Smooth muscle cell (in vitro differentiated cells): ENCODE data around the gene KIF26A. TPM values are rescaled to one million over a fixed set of nuclear protein-coding genes. Genes with fewer than 3 reads are reported as not detected.

Source experiments
- DNase-seq: peaks from one replicate; lab custom pipeline; 2025; ENCODE audit not compliant: unreplicated experiment; lab: John Stamatoyannopoulos, UW
- H2AFZ ChIP-seq: fragments of 200-600 bp; sonication (generic); 2 replicates; pipeline ENCODE4 v1.6.0; 2016; ENCODE audit warnings: antibody characterized with exemption, low read depth, mild to moderate bottlenecking
- H3F3A ChIP-seq: fragments of 200-600 bp; sonication (generic); 2 replicates; pipeline ENCODE4 v1.6.0; 2017; ENCODE audit warnings: antibody characterized with exemption, low read depth
- H3K27ac ChIP-seq: fragments of 200-600 bp; sonication (generic); 2 replicates; pipeline ENCODE4 v1.5.1; 2016; ENCODE audit warnings: low read depth, mild to moderate bottlenecking
- H3K27me3 ChIP-seq: fragments of 200-600 bp; sonication (generic); 2 replicates; pipeline ENCODE4 v1.6.1; 2016; ENCODE audit warnings: low read depth, mild to moderate bottlenecking
- H3K36me3 ChIP-seq: fragments of 200-600 bp; sonication (generic); 2 replicates; pipeline ENCODE4 v1.5.1; 2016; ENCODE audit warnings: low read depth
- H3K4me1 ChIP-seq: fragments of 200-600 bp; sonication (generic); 2 replicates; pipeline ENCODE4 v1.5.1; 2016; ENCODE audit warnings: low read depth
- H3K4me2 ChIP-seq: fragments of 200-600 bp; sonication (generic); 2 replicates; pipeline ENCODE4 v1.6.0; 2016; ENCODE audit warnings: mild to moderate bottlenecking
- H3K4me3 ChIP-seq: fragments of 200-600 bp; sonication (generic); 2 replicates; pipeline ENCODE4 v1.5.1; 2016; ENCODE audit warnings: mild to moderate bottlenecking
- H3K79me2 ChIP-seq: fragments of 200-600 bp; sonication (generic); 2 replicates; pipeline ENCODE4 v1.6.0; 2016; ENCODE audit warnings: low read depth, mild to moderate bottlenecking
- H3K9ac ChIP-seq: fragments of 200-600 bp; sonication (generic); 2 replicates; pipeline ENCODE4 v1.6.0; 2016; ENCODE audit warnings: low read depth
- H3K9me3 ChIP-seq: fragments of 200-600 bp; sonication (generic); replicated peaks from 2 replicates; pipeline ENCODE4 v1.5.1; 2016; ENCODE audit warnings: low read depth
- H4K20me1 ChIP-seq: fragments of 200-600 bp; sonication (generic); 2 replicates; pipeline ENCODE4 v1.6.0; 2016; ENCODE audit warnings: low read depth
- WGBS: methylation state at CpG from one replicate; pipeline ENCODE4 v1.1.7; 2016; ENCODE audit warnings: low lambda C conversion rate; 5-methylcytosine and 5-hydroxymethylcytosine counted together
- polyA plus RNA-seq: library from polyadenylated mRNA; unstranded; fragments of >200 nt; fragmentation: Nextera tagmentation; extraction: Ambion mirVana; gene quantifications from 2 replicates; pipeline ENCODE4 v1.2.1, GENCODE V29; 2016
- total RNA-seq: library from RNA; depleted of rRNA; stranded (reverse); fragments of >200 nt; gene quantifications from 2 replicates; pipeline ENCODE4 v1.2.3, GENCODE V29; 2014
- TF ChIP-seq, protein P1 (sequence below): fragments of 200-600 bp; sonication (generic); IDR thresholded peaks from 2 replicates; pipeline ENCODE4 v1.5.1; 2017; ENCODE audit warnings: borderline replicate concordance, mild to moderate bottlenecking, antibody characterized with exemption; ENCODE audit not compliant: insufficient read depth, poor library complexity, severe bottlenecking

The KIF26A gene
- total and polyA plus RNA-seq, 2 experiments from 2014 or later: 4.4 to 5.9 TPM

DNA sequence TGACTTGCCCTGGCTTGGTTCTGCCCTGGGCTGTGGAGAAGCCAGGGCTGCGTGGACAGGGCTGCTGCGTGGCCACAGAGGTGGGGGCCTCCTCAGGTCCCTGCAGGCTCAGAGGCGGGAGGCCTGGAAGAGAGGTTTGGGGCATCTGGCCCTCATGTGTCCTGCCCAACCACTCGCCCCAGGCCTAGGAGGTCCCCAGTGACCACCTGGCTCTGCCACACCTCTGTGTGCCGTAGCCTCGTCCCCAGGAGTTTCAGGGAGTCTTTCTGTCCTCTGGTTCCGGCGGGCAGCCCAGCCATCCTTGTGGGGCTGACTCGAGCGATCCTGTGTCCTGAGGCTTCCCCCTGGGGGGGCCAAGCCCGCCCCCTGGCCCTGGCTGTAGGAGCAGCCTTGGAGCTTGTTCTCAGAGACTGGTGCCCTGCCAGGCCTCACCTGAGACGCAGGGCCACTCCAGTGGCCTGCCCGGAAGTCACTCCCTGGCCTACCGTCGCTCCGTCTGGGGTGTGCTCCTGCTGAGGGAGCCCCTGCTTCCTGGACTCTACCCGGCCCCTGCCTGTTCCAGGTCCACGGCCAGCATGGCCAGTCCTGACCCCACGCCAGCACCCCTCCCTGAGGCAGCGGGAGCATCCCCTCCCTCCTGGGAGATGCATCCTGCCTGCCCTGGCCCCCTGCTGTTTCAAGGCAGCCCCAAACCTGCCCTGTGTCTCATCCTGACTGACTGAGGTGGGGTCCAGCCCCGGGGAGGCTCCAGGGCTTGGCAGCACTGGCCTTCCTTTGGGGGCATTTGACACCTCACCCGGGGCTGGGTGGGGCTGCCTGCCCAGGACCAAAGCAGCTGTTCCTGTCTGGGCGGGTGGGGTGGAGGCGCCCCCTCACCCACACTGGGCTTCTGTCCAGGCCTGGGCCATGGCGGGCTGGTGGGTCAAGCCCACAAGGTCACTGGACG lies 39.0 kb upstream of the KIF26A start:
- no peak for DNase-seq
- no peaks in the 10 kb centered on the region for H3K9me3 ChIP-seq
- H3K4me3 ChIP-seq: no peak overlapping the region
- H3F3A ChIP-seq: no peaks in the 10 kb centered on the region
- no peak overlapping the region for H3K9ac ChIP-seq
- H3K36me3 ChIP-seq: no peaks in the 10 kb centered on the region
- TF ChIP-seq, protein P1, sequence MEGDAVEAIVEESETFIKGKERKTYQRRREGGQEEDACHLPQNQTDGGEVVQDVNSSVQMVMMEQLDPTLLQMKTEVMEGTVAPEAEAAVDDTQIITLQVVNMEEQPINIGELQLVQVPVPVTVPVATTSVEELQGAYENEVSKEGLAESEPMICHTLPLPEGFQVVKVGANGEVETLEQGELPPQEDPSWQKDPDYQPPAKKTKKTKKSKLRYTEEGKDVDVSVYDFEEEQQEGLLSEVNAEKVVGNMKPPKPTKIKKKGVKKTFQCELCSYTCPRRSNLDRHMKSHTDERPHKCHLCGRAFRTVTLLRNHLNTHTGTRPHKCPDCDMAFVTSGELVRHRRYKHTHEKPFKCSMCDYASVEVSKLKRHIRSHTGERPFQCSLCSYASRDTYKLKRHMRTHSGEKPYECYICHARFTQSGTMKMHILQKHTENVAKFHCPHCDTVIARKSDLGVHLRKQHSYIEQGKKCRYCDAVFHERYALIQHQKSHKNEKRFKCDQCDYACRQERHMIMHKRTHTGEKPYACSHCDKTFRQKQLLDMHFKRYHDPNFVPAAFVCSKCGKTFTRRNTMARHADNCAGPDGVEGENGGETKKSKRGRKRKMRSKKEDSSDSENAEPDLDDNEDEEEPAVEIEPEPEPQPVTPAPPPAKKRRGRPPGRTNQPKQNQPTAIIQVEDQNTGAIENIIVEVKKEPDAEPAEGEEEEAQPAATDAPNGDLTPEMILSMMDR: no peak
- no peaks in the 10 kb centered on the region for H3K27me3 ChIP-seq
- H3K79me2 ChIP-seq: no peaks in the 10 kb centered on the region
- H3K4me1 ChIP-seq: no peaks in the 10 kb centered on the region
- H2AFZ ChIP-seq: no peak overlapping the region
- H3K27ac ChIP-seq: no peak overlapping the region
- 85% methylated on average over 25 of the region's 26 CpGs for WGBS
- H4K20me1 ChIP-seq: no peaks in the 10 kb centered on the region
- H3K4me2 ChIP-seq: no peak overlapping the region

DNA sequence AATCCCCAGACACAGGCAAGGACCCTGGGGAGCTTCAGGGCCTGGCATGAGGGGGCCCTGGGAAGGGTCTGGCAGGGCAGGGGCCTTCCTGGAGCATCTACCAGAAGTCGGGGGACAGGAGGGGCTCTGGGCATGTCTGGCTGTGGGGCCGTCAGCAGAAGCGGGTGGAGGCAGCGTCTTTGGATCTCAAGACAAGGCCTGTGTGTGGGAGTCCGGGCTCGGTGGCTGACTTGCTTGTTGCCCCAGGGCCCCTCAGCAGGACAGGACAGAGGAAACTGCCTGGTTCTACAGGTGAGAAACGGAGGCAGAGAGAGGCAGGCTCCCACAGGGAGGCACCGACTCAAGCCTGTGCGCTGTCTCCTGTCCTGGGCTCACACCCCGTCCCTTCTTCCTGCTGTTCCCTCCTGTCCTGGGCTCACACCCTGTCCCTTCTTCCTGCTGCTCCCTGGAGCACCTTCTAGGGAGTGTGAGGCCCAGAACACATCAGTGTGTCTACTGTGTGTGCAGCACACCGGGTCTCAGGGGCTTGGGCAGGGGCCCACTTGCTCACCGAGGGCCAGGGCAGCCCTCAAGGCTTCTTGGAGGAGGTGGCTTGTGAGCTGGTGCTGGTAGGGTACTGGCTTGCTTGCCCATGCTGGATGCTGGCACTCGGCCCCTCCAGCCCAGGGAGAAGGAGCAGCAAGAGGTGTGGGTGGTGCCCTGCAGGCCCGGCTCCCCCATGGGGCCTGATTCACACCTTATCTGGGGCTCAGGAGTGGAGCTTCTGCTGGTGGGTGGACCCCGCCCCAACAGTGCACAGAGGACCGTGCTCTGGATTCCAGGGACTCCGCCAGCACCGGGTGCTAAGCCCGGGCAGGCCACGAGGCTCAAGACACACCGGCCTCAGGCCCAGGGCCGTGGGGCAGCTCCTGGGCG lies 38.0 kb upstream of the KIF26A start:
- Histone ChIP-seq H3K4me2 (no peak overlapping the region), H3K9me3 (no peaks in the 10 kb centered on the region), H3K9ac (no peak overlapping the region), H3K79me2 (no peaks in the 10 kb centered on the region), H3K27ac (no peak overlapping the region), H3K4me3 (no peak overlapping the region), H3K36me3 (no peaks in the 10 kb centered on the region), H3F3A (no peaks in the 10 kb centered on the region), H4K20me1 (no peaks in the 10 kb centered on the region), H3K4me1 (no peaks in the 10 kb centered on the region), H2AFZ (no peak overlapping the region), H3K27me3 (no peaks in the 10 kb centered on the region)
- TF ChIP-seq, protein P1: no peak
- 79% methylated on average over 22 of the region's 23 CpGs for WGBS
- DNase-seq: no peak

GRCh38 chr14:104101086-104101621 lies 37.2 kb upstream of the KIF26A start:
- H3K36me3 ChIP-seq: no peaks in the 10 kb centered on the region
- no peaks in the 10 kb centered on the region for H3K79me2 ChIP-seq
- H3K9me3 ChIP-seq: no peaks in the 10 kb centered on the region
- DNase-seq: no peak
- H4K20me1 ChIP-seq: no peaks in the 10 kb centered on the region
- no peak overlapping the region for H3K9ac ChIP-seq
- H3K4me2 ChIP-seq: no peak overlapping the region
- no peak overlapping the region for H2AFZ ChIP-seq
- no peaks in the 10 kb centered on the region for H3K4me1 ChIP-seq
- 80% methylated on average over 16 of the region's 16 CpGs for WGBS
- TF ChIP-seq, protein P1: no peak
- no peaks in the 10 kb centered on the region for H3K27me3 ChIP-seq
- no peak overlapping the region for H3K4me3 ChIP-seq
- H3F3A ChIP-seq: no peaks in the 10 kb centered on the region
- H3K27ac ChIP-seq: no peak overlapping the region
